ENCODE results near the gene ALG9.

DNA sequence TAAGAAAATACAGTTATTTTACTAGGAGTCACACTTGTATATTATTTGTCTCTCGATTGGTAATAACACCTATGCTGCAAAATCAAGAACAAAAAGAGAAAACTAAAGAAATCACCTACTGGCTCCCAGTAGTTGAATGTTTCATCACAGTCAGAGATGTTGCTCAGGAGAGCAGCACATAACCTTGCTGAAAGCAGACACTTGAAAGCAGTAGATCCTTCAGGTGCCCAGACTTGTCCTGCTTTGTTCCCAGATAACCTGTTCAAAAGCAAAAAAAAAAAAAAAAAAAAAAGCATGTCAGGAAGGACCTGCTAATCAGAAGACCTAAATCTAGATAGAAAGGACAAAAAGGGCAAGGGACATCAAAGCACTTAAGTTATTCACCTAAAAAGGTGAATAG, 1.3 kb downstream of the ALG9 start:
- no peak for TF ChIP-seq POLR2A (IDR thresholded peaks at IDR 0.05; ENCODE audit: low read depth)
- TF ChIP-seq, protein P1, sequence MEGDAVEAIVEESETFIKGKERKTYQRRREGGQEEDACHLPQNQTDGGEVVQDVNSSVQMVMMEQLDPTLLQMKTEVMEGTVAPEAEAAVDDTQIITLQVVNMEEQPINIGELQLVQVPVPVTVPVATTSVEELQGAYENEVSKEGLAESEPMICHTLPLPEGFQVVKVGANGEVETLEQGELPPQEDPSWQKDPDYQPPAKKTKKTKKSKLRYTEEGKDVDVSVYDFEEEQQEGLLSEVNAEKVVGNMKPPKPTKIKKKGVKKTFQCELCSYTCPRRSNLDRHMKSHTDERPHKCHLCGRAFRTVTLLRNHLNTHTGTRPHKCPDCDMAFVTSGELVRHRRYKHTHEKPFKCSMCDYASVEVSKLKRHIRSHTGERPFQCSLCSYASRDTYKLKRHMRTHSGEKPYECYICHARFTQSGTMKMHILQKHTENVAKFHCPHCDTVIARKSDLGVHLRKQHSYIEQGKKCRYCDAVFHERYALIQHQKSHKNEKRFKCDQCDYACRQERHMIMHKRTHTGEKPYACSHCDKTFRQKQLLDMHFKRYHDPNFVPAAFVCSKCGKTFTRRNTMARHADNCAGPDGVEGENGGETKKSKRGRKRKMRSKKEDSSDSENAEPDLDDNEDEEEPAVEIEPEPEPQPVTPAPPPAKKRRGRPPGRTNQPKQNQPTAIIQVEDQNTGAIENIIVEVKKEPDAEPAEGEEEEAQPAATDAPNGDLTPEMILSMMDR (IDR thresholded peaks at IDR 0.05), result no peak

Measured in esophagus muscularis mucosa (tissue), 3 donors.